ES-I3 (cell line): Measurements from ENCODE around the gene CCDC127.
A peak's percentile ranks its signal among the peaks of the same experiment; 100 is the strongest.
"Not testable (repeated sequence)": the region's sequence is repeated elsewhere in the genome, so short reads cannot be mapped to it uniquely, and the experiment has no call there.

ENCODE experiments used
- H3K36me3 ChIP-seq: 2 replicates; pipeline ENCODE4 v1.6.1; 2013; ENCODE audit warnings: mild to moderate bottlenecking, low read length, control low read depth, moderate library complexity; ENCODE audit not compliant: insufficient read depth
- H3K4me1 ChIP-seq: 2 replicates; pipeline ENCODE4 v1.6.1; 2013; ENCODE audit warnings: mild to moderate bottlenecking, control low read depth, low read length; ENCODE audit not compliant: insufficient read depth
- H3K9ac ChIP-seq: 2 replicates; pipeline ENCODE4 v1.6.1; 2013; ENCODE audit warnings: low read depth, mild to moderate bottlenecking, low read length, moderate library complexity
- H3K9me3 ChIP-seq: 2 replicates; pipeline ENCODE4 v1.6.1; 2013; ENCODE audit warnings: mild to moderate bottlenecking, low read length, moderate library complexity; ENCODE audit not compliant: control insufficient read depth, insufficient read depth

Gene CCDC127

GRCh38 chr5:219991-220390, 2.0 kb upstream of the CCDC127 start:
- Histone ChIP-seq H3K9me3 (no peaks in the 10 kb centered on the region), H3K4me1 (peaks cover 9% of the 10 kb centered on the region), H3K9ac (peak overlapping the region; percentile 98), H3K36me3 (no peaks in the 10 kb centered on the region; the same call in 1 of the 2 replicates)

- Histone ChIP-seq H3K36me3 (no peaks in the 10 kb centered on the region; the same call in none of the 2 replicates), H3K9ac (peak overlapping the region; percentile 98), H3K4me1 (peaks cover 9% of the 10 kb centered on the region), H3K9me3 (no peaks in the 10 kb centered on the region)
Observed at GRCh38 chr5:219460-219863, 1.5 kb upstream of the CCDC127 start.

DNA sequence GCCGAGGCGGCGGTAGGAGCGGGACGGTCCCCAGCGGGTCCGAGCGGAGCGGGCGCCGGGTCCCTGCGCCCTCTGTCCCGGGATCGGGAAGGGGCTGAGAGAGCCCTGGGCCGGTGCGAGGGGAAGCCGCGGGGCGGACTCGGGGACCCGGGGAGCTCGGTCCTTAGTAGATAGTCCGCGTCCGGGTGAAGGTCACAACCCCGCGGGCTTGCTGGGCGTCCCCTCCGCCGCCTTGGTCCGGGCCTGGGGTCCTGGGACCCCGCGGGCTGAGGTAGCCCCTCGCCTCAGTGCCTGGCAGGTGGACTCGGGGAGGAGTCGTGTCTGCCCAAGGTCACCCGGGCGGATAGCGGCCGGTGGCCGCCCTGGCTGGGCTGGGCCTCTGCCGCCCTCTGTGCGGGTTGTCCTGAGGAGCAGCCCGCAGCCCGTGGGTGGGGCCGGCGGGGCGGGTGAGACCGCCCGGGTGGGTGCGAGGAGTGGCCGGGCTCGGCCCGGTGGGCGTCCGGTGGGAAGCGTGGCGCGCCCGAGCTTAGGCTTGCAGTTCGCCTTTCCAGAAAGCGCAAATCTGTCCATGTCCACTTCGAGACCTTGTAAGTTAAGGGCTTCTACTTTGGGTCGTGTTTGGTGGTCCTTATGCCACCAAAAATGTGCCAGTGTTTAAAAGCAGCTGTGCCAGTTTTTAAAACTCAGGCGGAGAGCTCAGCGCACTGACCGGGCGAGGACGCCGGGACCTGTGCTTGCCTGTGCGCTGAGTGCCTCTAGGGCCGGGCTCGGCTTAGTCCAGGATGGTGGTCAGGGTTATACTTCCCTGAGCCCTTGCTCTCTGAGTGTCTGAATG, 721 bp upstream of the CCDC127 start:
- Histone ChIP-seq H3K9ac (peak overlapping the region; percentile 98), H3K4me1 (peaks cover 9% of the 10 kb centered on the region), H3K36me3 (no peaks in the 10 kb centered on the region; the same call in none of the 2 replicates), H3K9me3 (no peaks in the 10 kb centered on the region)

GRCh38 chr5:216076-216475, 1.9 kb downstream of the CCDC127 start:
- not testable (repeated sequence) for H3K9ac ChIP-seq, H3K36me3 ChIP-seq, H3K4me1 ChIP-seq, H3K9me3 ChIP-seq

DNA sequence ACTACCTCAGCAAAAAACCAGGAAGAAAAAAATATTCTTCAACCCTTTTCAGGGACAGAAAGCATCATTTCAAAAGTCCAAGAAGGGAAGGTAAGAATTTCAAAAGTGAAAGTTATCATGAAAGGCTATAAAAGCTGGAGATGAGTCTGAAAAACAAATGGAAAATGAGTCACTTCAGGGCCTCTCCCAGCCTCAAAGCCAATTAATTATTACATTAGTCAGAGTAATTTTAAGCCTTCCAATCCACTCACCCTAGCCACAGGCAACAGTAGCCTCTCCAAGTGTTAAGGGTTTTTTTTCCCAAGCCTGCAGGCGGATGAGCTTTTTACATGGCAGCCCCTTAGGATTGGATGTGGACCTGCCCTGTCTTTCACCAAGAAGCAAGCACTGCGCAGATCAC, 2.7 kb downstream of the CCDC127 start:
- not testable (repeated sequence) for H3K9me3 ChIP-seq, H3K4me1 ChIP-seq, H3K36me3 ChIP-seq, H3K9ac ChIP-seq

GRCh38 chr5:213803-214395, 4.1 kb downstream of the CCDC127 start:
- no peaks in the 10 kb centered on the region; the same call in none of the 2 replicates for H3K36me3 ChIP-seq
- H3K9ac ChIP-seq = no peak overlapping the region
- no peaks in the 10 kb centered on the region for H3K4me1 ChIP-seq
- H3K9me3 ChIP-seq = no peaks in the 10 kb centered on the region

DNA sequence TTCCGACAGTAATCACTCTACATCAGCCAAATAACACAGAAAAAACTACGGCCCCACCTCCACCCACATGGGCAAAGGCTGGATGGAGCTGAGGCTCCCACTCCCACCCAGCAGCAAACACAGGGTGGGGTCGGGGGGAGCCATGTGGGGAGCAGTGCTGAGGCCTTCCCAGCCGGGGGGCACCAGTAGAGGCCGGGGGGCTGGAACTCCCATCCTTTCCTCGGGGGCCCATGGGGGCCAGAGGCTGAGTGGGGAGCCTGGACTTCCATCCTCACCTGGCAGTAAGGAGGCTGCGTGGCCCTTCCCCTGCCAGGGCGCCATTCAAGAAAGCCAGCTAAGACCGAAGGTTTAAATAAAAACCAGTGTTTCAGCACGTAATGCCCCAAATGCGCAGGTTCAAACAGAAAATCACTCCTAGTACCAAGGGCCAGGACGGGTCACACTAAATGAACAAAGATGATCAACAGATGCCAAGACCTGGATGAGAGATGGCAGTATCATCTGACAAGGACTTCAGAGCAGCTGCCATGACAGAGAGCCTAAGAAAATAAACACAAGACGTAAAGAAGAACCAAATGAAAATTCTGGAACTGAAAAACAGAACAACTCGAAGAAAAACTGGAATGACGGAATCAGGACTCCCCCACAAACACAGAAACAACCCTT, 9.4 kb downstream of the CCDC127 start:
- Histone ChIP-seq H3K36me3 (peaks cover 12% of the 10 kb centered on the region), H3K4me1 (no peaks in the 10 kb centered on the region), H3K9me3 (no peaks in the 10 kb centered on the region), H3K9ac (no peak overlapping the region)

GRCh38 chr5:207599-207998, 10.4 kb downstream of the CCDC127 start:
- Histone ChIP-seq H3K36me3 (peaks cover 12% of the 10 kb centered on the region), H3K9me3 (no peaks in the 10 kb centered on the region), H3K9ac (no peak overlapping the region), H3K4me1 (no peaks in the 10 kb centered on the region)

DNA sequence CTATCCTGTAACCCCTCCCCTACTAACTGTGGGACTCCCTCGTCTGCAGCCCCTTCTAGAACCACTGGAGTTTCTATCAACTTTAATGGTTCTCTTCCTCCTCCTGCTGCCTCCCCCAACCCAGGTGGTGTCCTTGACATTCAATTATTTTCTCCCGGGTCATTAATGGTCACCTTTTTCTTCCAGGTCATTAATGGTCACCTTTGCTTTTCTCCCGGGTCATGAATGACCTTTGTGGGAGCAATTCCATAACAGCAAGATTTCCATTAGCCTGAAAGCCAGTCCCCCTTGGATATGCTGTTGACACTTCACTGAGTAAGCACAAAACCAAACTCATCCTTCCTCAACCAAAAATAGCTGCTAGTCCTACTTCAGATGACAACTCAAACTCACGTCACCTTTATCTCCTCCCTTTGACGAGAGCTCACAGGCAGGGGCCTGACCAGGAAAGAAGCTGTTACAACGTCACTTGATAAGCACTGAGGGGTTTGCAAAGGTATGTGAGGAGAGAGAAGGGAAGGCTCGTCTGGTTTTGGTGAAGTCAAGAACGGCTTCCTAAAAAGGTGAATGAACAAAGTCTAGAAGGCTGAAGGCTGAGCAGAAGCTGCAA, 10.9 kb downstream of the CCDC127 start:
- Histone ChIP-seq H3K9ac (no peak overlapping the region), H3K9me3 (no peaks in the 10 kb centered on the region), H3K4me1 (no peaks in the 10 kb centered on the region), H3K36me3 (peaks cover 12% of the 10 kb centered on the region)

DNA sequence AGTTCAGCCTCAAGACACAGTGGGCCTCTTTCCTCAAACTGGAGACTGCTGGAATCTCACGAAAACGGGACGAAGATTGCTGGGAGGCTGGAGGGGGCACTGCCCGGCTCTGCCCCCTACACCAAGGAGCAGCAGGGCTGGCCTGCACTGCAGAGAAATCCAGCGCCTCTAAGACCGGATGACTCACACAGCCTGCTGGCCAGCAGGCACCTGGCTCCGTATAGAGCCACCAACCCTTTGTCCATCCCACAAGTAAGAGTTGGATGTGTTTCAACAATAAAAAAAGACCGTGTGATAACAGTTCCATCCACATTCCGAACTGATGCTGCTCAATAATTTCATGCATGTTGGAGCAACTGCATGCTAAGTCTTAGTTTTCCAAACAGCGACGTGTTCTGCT, 11.5 kb downstream of the CCDC127 start:
- no peak overlapping the region for H3K9ac ChIP-seq

DNA sequence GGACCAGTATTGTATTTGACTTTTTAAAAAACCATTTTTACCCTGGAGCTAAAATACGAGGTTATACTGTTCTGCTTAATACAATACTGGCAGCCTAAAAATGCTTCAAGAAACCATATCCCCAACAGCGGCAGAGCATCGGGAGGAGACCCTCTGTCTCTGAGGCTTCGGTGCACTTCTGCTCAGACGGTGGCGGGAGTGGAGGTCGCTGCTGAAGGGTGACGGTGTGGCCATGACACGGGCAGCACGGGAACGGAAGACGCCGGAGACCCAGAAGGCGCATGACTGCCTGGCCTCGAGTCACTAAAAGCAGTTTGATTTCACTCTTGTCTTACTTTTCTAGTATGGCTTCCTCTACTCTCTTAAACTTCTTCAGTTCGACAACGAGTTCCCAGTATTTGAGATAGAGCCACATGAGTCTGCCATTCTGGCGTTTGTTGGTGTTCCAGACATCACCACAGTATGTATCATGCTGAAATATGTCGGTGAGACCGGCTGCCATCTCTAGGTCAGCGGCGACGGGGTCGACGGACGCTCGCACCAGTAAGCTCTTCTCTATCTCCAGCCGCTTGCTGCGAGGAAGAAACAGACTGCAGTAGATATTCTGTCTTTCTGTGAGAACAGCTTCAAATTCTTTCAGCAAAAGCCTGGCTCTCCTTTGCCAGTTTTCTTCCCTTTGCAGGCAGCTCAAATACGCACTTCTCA, 12.8 kb downstream of the CCDC127 start:
- Histone ChIP-seq H3K36me3 (peaks cover 12% of the 10 kb centered on the region), H3K9ac (no peak overlapping the region), H3K9me3 (no peaks in the 10 kb centered on the region), H3K4me1 (no peaks in the 10 kb centered on the region)

More for the DNA sequence above, 11.5 kb downstream of the CCDC127 start:
- Histone ChIP-seq H3K9me3 (no peaks in the 10 kb centered on the region), H3K4me1 (no peaks in the 10 kb centered on the region), H3K36me3 (peaks cover 12% of the 10 kb centered on the region)

DNA sequence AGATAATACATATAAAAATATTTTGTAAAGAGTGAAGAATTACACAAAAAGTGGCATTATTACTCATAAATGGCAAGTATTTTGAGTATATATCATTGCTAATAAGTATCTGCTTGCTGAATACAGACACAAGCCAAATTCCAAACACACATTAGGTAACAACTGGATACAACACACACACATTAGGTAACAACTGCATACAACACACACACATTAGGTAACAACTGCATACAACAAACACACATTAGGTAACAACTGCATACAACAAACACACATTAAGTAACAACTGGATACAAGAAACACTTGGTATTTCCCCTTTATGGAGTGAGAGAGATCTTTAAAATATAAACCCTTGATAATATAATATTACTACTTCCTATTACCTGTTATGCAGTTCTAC, 13.5 kb downstream of the CCDC127 start:
- no peak overlapping the region for H3K9ac ChIP-seq
- H3K4me1 ChIP-seq = no peaks in the 10 kb centered on the region
- H3K9me3 ChIP-seq = no peaks in the 10 kb centered on the region
- peaks cover 12% of the 10 kb centered on the region for H3K36me3 ChIP-seq

- no peak overlapping the region for H3K9ac ChIP-seq
- no peaks in the 10 kb centered on the region for H3K4me1 ChIP-seq
- peaks cover 12% of the 10 kb centered on the region for H3K36me3 ChIP-seq
- no peaks in the 10 kb centered on the region for H3K9me3 ChIP-seq
Observed at GRCh38 chr5:204001-204400, 14.0 kb downstream of the CCDC127 start.
